GM13976 (cell line): ENCODE data around the gene PRKAR1B.

Experiments
- DNase-seq: peaks from one replicate; pipeline ENCODE4 v3.0.0; 2012; ENCODE audit warnings: low spot score
- in situ Hi-C: fragments of 300-500 bp; cut with MboI; formaldehyde crosslinking; loops from one replicate; pipeline ENCODE4 v1.12.0; 2022; ENCODE audit warnings: low sequenced_read_pairs, mixed read lengths, inconsistent platforms; ENCODE audit not compliant: unreplicated experiment
- TF ChIP-seq, protein P1 (sequence below): IDR thresholded peaks from 2 replicates; pipeline ENCODE4 v1.5.1; 2012; ENCODE audit warnings: borderline replicate concordance, mild to moderate bottlenecking; ENCODE audit not compliant: insufficient read depth; ENCODE audit errors: extremely low read depth, missing control alignments, control extremely low read depth

The PRKAR1B gene

DNA sequence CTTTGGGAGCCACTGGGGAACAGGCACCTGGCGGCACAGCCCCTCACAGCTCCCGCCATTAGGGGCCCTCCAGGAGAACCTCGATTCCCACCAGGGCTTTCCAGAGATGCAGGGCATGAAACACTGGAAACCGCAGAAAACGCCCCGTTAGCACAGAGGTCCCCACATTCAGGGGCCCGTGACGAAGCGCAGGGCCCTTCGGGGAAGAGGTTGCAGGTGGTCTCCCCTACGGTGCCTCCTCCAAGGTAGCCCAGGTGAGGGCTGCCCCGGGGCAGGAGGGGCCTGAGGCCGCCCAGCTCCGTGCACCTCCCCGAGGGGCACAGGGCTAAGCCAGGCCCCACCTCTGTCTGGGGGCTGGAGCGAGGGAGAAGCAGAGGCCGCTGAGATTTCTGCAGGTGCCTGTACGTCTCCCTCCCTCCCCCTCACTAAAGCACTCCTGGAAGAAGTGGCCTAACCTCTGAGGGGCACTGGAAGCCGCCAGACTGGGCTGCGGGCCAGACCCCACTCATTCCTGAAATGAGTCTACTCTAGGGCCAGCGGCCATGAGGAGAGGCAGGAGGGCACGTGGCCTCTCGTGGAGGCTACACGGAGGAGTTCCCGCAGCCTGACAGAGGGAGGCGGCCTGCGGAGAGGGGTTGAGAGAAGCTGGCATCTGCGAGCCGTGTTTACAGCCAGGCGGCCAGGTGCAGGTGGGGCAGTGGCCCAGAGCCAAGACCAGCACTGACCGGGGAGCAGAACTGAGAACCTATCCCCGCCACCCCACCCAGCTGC is 214.4 kb downstream of the PRKAR1B start:
- TF ChIP-seq, protein P1, sequence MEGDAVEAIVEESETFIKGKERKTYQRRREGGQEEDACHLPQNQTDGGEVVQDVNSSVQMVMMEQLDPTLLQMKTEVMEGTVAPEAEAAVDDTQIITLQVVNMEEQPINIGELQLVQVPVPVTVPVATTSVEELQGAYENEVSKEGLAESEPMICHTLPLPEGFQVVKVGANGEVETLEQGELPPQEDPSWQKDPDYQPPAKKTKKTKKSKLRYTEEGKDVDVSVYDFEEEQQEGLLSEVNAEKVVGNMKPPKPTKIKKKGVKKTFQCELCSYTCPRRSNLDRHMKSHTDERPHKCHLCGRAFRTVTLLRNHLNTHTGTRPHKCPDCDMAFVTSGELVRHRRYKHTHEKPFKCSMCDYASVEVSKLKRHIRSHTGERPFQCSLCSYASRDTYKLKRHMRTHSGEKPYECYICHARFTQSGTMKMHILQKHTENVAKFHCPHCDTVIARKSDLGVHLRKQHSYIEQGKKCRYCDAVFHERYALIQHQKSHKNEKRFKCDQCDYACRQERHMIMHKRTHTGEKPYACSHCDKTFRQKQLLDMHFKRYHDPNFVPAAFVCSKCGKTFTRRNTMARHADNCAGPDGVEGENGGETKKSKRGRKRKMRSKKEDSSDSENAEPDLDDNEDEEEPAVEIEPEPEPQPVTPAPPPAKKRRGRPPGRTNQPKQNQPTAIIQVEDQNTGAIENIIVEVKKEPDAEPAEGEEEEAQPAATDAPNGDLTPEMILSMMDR = no peak
- no peak for DNase-seq
- in situ Hi-C loops = no loop called here

GRCh38 chr7:512146-512510 is 215.0 kb downstream of the PRKAR1B start:
- TF ChIP-seq, protein P1 = no peak
- DNase-seq = no peak
- in situ Hi-C loops = no loop called here

GRCh38 chr7:511476-512145 is 215.5 kb downstream of the PRKAR1B start:
- TF ChIP-seq, protein P1 = no peak
- in situ Hi-C loops = no loop called here
- DNase-seq = no peak

- in situ Hi-C loops = no loop called here
- TF ChIP-seq, protein P1 = no peak
- DNase-seq = no peak
Observed at GRCh38 chr7:510782-511281, 216.2 kb downstream of the PRKAR1B start.

GRCh38 chr7:510131-510481 is 217.0 kb downstream of the PRKAR1B start:
- in situ Hi-C loops = no loop called here
- TF ChIP-seq, protein P1 = no peak
- DNase-seq = no peak

- in situ Hi-C loops = no loop called here
- TF ChIP-seq, protein P1 = no peak
Observed at GRCh38 chr7:509426-510130, 217.5 kb downstream of the PRKAR1B start.

More at GRCh38 chr7:509426-510130, 217.5 kb downstream of the PRKAR1B start:
- no peak for DNase-seq
